Liver (tissue), 9 donors: ENCODE measurements around the gene PPIC. TPM values are rescaled to one million over a fixed set of nuclear protein-coding genes. Genes with fewer than 3 reads are reported as not detected.

Experiments used
- DNase-seq: peaks from one replicate; pipeline ENCODE4 v3.0.0-alpha.2; 2017; ENCODE audit warnings: low spot score
- H3K27ac ChIP-seq, 2 donors: one replicate each; pipeline ENCODE4 v1.7.0; 2013; ENCODE audit warnings: inconsistent platforms in 2 of 2, low read length in 2 of 2, control low read depth in 1 of 2, low read depth in 1 of 2, mild to moderate bottlenecking in 1 of 2
- H3K27me3 ChIP-seq, 4 donors: one replicate each; pipeline versions ENCODE4 v1.6.1 to v1.7.0; 2013; ENCODE audit warnings: low read length in 3 of 4, inconsistent platforms in 1 of 4, mild to moderate bottlenecking in 1 of 4, moderate library complexity in 1 of 4; ENCODE audit not compliant: control insufficient read depth in 4 of 4, insufficient read depth in 4 of 4
- H3K36me3 ChIP-seq, 4 donors: one replicate each; pipeline versions ENCODE4 v1.6.1 to v1.7.0; 2013; ENCODE audit warnings: low read length in 3 of 4, mild to moderate bottlenecking in 3 of 4, low read depth in 1 of 4, moderate library complexity in 1 of 4; ENCODE audit not compliant: control insufficient read depth in 4 of 4, insufficient read depth in 3 of 4
- H3K4me1 ChIP-seq, 4 donors: one replicate each; pipeline versions ENCODE4 v1.6.1 to v1.7.0; 2013; ENCODE audit warnings: low read length in 3 of 4, mild to moderate bottlenecking in 3 of 4, moderate library complexity in 1 of 4; ENCODE audit not compliant: control insufficient read depth in 4 of 4, insufficient read depth in 4 of 4
- H3K4me3 ChIP-seq, 3 donors: one replicate each; pipeline versions ENCODE4 v1.6.1 to v1.7.0; 2013; ENCODE audit warnings: low read length in 3 of 3, control low read depth in 1 of 3, low read depth in 1 of 3, mild to moderate bottlenecking in 1 of 3
- H3K9ac ChIP-seq, 2 donors: one replicate each; pipeline ENCODE4 v1.7.0; 2013; ENCODE audit warnings: low read length in 2 of 2, mild to moderate bottlenecking in 2 of 2, moderate library complexity in 2 of 2, control low read depth in 1 of 2, low read depth in 1 of 2
- H3K9me3 ChIP-seq, 4 donors: one replicate each; pipeline versions ENCODE4 v1.6.1 to v1.7.0; 2013; ENCODE audit warnings: low read length in 3 of 4; ENCODE audit not compliant: control insufficient read depth in 4 of 4
- FOXA1 ChIP-seq: IDR thresholded peaks from 2 replicates; pipeline ENCODE4 v1.6.1; 2016; ENCODE audit warnings: antibody characterized with exemption
- FOXA2 ChIP-seq: IDR thresholded peaks from 2 replicates; pipeline ENCODE4 v1.6.1; 2016; ENCODE audit warnings: antibody characterized with exemption
- GABPA ChIP-seq, 2 donors: IDR thresholded peaks in 1 of 2; conservative IDR thresholded peaks in 1 of 2; 2 replicates each; pipeline ENCODE4 v1.6.1; 2016; ENCODE audit warnings: antibody characterized with exemption in 2 of 2, mild to moderate bottlenecking in 1 of 2, moderate library complexity in 1 of 2
- HNF4A ChIP-seq, 2 donors: conservative IDR thresholded peaks; 2 replicates each; pipeline ENCODE4 v1.6.1; 2016; ENCODE audit warnings: antibody characterized with exemption in 2 of 2, mild to moderate bottlenecking in 2 of 2
- NR2F2 ChIP-seq: IDR thresholded peaks from 2 replicates; pipeline ENCODE4 v1.6.1; 2016; ENCODE audit warnings: antibody characterized with exemption
- RAD21 ChIP-seq, 2 donors: IDR thresholded peaks; 2 replicates each; pipeline ENCODE4 v1.6.1; 2016; ENCODE audit warnings: antibody characterized with exemption in 2 of 2, mild to moderate bottlenecking in 2 of 2
- RXRA ChIP-seq, 2 donors: IDR thresholded peaks; 2 replicates each; pipeline ENCODE4 v1.6.1; 2017 to 2018; ENCODE audit warnings: antibody characterized with exemption in 2 of 2, mild to moderate bottlenecking in 1 of 2
- SP1 ChIP-seq: IDR thresholded peaks from 2 replicates; pipeline ENCODE4 v1.6.1; 2018; ENCODE audit warnings: antibody characterized with exemption, mild to moderate bottlenecking
- ZBTB33 ChIP-seq: IDR thresholded peaks from 2 replicates; pipeline ENCODE4 v1.6.1; 2016; ENCODE audit warnings: antibody characterized with exemption
- WGBS: extraction: QIAGEN DNeasy Blood & Tissue Kit; methylation state at CpG from one replicate; pipeline ENCODE4 v1.1.7; 2013; 5-methylcytosine and 5-hydroxymethylcytosine counted together
- polyA plus RNA-seq, 2 donors: library from polyadenylated mRNA; stranded (reverse) in 1 of 2; unstranded in 1 of 2; fragments of 200-250 nt in 1 of 2; fragments of >200 nt in 1 of 2; fragmentation: Nextera tagmentation in 1 of 2; extraction: Ambion mirVana in 1 of 2; gene quantifications; one replicate each; pipeline versions ENCODE4 v1.2.1 to v1.2.3, GENCODE V29; 2013 to 2015
- total RNA-seq, 2 donors: library from RNA; depleted of rRNA; stranded (reverse); fragments of >200 nt; gene quantifications; one replicate each; pipeline ENCODE4 v1.2.3, GENCODE V29; 2014
- TF ChIP-seq, protein P1 (sequence below): IDR thresholded peaks from 2 replicates; pipeline ENCODE4 v1.6.1; 2016; ENCODE audit warnings: antibody characterized with exemption, mild to moderate bottlenecking
- donor health status: healthy.
- donor health status: healthy.
- donor health status: healthy.
- donor health status: healthy.
- donor health status: healthy.

Gene PPIC
- total and polyA plus RNA-seq, 4 donors, result 13.3 to 26.3 (median 17.3) TPM

DNA sequence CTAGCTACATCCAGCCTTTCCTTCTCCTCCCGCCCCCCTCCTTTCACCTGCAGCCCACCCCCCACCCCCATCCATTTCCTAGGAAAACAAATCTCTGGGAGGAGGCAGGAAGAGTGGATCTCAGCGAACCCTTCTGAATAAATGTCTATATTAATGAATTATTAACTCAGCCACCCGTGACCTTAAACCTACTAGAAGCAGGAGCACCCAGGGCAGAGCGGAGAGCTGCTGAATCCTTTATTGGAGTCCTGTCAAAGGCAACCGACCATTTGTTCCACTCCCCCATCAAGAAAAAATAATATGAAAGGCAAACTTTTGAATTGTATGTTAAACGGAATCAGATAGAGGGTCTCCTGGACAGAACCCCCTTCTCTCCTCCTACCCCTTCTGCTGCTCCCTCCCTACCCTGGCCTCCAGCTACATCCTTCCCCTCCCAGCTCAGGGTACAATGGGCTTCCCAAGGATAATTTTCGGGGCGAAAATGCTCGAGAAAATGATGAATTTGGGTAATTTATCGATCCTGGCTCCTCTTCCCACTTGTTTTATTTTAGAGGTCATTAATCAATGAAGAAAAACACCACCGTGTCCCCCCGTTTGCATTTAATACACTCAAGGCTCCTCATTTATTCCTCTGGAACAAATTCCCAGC, 49.2 kb upstream of the PPIC start:
- no peak overlapping the region for H3K27ac ChIP-seq
- TF ChIP-seq FOXA1, result no peak
- no peak for TF ChIP-seq FOXA2
- peak; percentile 41 for TF ChIP-seq SP1
- TF ChIP-seq ZBTB33, result no peak
- peak; percentile 23 to 32 for TF ChIP-seq RXRA (IDR thresholded peaks at IDR 0.05)
- H3K27me3 ChIP-seq, result peaks cover 4 to 34% (median 24%) of the 10 kb centered on the region in 4 donors
- WGBS, result 13% methylated on average over 12 of the region's 12 CpGs
- H3K9me3 ChIP-seq, result peaks cover 0 to 4% (median 1%) of the 10 kb centered on the region in 4 donors
- H3K36me3 ChIP-seq, result no peaks in the 10 kb centered on the region
- peaks cover 29 to 50% (median 39%) of the 10 kb centered on the region in 4 donors for H3K4me1 ChIP-seq
- DNase-seq, result no peak
- H3K4me3 ChIP-seq, result no peak overlapping the region
- no peak overlapping the region for H3K9ac ChIP-seq

- DNase-seq, result no peak
- H3K27me3 ChIP-seq, result peaks cover 4 to 37% (median 23%) of the 10 kb centered on the region in 4 donors
- no peak overlapping the region for H3K4me3 ChIP-seq
- no peak overlapping the region for H3K9ac ChIP-seq
- H3K9me3 ChIP-seq, result peaks cover 0 to 4% (median 1%) of the 10 kb centered on the region in 4 donors
- H3K4me1 ChIP-seq, result peaks cover 23 to 43% (median 35%) of the 10 kb centered on the region in 4 donors
- no peaks in the 10 kb centered on the region for H3K36me3 ChIP-seq
- WGBS, result 72% methylated on average over 9 of the region's 9 CpGs
- no peak overlapping the region for H3K27ac ChIP-seq
- no peak for TF ChIP-seq RAD21 (IDR thresholded peaks at IDR 0.05)
- TF ChIP-seq NR2F2, result no peak
- TF ChIP-seq GABPA (IDR thresholded peaks at IDR 0.05 in 1 of 2, conservative IDR thresholded peaks at IDR 0.05 in 1 of 2), result no peak
- TF ChIP-seq, protein P1, sequence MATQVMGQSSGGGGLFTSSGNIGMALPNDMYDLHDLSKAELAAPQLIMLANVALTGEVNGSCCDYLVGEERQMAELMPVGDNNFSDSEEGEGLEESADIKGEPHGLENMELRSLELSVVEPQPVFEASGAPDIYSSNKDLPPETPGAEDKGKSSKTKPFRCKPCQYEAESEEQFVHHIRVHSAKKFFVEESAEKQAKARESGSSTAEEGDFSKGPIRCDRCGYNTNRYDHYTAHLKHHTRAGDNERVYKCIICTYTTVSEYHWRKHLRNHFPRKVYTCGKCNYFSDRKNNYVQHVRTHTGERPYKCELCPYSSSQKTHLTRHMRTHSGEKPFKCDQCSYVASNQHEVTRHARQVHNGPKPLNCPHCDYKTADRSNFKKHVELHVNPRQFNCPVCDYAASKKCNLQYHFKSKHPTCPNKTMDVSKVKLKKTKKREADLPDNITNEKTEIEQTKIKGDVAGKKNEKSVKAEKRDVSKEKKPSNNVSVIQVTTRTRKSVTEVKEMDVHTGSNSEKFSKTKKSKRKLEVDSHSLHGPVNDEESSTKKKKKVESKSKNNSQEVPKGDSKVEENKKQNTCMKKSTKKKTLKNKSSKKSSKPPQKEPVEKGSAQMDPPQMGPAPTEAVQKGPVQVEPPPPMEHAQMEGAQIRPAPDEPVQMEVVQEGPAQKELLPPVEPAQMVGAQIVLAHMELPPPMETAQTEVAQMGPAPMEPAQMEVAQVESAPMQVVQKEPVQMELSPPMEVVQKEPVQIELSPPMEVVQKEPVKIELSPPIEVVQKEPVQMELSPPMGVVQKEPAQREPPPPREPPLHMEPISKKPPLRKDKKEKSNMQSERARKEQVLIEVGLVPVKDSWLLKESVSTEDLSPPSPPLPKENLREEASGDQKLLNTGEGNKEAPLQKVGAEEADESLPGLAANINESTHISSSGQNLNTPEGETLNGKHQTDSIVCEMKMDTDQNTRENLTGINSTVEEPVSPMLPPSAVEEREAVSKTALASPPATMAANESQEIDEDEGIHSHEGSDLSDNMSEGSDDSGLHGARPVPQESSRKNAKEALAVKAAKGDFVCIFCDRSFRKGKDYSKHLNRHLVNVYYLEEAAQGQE, result no peak
- no peak for TF ChIP-seq HNF4A (conservative IDR thresholded peaks at IDR 0.05)
These were observed 48.4 kb upstream of the PPIC start for GRCh38 chr5:123084730-123085605.
